HG03571 (cell line): ENCODE data around the gene SYTL2.

Experiments used
- ATAC-seq: cut with Tn5 transposase; IDR thresholded peaks from one replicate; pipeline ENCODE4 v1.9.1; 2021; ENCODE audit not compliant: unreplicated experiment

Gene SYTL2

DNA sequence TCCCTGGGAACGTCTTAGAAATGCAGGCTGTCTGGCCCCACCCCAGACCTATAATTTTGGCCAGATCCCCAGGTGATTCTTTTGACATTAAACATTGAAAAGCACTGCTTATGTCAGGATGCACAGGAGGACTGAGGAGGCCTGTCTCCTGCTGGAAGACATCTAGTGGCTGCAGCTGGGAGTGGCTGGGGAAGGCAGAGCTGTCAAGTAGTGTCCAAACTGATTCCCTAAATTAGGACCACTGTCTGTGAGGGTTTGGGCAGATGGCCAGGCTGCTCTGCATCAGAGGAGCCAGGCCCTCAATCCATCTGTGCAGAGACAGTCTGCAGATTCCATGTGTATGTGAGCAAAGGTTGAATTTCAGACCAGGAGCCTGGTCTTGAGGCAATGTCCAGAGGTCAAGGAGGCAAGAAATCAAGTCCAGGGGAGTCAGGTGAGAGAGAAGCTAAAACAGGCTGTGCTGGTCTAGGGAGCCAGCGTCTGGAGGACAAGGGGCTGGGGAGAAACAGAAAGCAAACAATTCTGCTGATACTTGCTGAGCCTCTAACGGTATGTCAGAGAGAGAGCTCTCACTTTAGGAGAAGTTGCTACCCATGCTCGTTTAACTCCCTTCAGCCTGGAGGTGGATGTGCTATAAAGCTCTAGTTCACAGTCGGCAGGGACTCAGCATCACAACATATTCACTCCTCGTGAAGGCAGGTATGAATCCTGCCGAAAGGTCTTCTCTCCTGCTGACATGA, 15.3 kb upstream of the SYTL2 start:
- peak; percentile 63 for ATAC-seq

DNA sequence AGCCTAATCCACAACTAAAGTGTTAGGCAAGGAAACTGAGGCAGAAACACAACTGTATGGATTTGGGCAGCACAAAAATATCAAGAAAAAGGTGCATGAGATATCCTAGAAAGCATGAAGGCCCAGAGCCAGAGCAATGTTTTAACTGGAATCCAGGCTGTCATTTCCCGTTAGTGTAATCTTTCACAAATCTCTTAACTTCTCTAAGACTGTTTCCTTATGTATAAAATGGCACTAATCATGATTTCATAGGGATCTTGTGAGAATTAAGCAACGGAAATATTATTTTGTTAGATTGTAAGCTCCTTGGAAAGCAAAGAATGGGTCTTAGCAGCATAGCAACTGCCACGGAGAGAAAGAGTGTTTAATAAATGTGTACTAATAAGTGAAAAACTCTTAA, 14.7 kb upstream of the SYTL2 start:
- ATAC-seq = no peak

DNA sequence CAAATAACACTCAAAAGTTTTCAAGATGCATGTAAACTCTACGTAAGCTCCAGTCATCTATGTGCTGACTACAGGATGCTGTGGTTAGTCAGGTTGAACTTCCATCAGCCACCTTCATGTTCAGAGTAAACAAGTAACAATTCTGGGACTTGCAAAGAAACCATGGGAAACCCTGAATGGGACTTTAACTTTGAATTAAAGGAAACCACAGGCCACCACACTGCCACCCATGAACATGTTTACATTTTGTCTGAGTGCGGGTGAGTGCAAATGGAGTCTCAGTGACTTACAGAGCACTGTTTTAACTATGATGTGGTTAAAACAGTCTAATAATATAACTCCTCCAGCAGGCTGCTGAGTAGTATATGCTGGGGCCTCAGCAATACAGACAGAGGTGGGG, 12.9 kb upstream of the SYTL2 start:
- no peak for ATAC-seq

DNA sequence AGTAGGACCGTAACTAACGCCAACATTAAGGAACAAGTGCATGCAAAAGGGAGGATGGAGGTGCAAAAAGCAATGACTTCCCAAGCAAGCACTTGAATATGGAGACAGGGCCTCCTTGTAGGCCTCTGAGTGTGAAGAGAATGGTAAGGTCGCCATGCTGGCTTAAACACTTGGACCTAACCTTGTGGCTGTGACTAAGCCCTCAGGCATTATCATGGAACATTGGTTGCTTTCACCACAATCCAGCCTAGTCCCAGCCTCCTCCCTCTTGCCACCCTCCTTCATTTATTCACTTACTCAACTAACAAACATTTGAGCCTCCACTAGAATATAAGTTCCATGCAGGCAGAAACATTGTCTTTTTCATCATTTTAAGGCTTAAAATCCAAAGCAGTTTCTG, 11.9 kb upstream of the SYTL2 start:
- ATAC-seq = no peak

DNA sequence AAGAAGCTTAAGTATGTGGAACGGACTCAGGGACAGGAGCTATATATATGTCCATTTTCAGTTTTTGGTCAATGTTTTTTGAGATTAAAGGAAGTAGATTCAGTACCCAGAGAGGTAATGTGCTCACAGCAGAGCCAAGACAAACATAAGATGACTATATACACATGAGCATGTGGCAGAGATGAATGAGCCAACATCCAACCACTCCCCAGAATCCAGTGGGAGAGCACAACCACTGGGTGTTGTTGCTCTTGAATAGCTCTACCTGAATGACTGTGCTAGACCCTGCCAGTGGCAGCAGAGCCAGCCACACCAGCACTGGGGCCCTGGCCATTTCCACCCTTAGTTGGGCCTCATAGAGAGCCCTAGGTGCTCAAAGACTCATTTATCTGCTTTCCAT, 10.7 kb upstream of the SYTL2 start:
- no peak for ATAC-seq

DNA sequence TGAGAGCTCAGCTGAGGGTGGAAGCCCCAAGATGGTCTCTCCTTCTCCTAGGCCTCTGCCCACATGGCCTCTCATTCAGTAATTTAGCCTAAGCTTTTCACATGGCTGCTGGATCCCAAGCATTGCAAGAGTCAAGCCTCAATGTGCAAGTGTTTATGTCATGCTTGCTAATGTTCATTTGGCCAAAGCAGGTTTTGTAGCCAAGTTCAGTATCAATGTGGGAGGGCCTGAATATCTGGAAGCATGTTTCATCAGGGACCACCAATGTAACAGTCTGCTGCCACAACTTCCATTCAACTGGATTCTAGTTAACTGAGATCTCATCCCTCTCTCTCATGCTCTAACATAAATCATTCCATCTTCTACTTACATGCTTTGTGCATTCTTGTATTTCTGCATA, 8.5 kb upstream of the SYTL2 start:
- no peak for ATAC-seq

DNA sequence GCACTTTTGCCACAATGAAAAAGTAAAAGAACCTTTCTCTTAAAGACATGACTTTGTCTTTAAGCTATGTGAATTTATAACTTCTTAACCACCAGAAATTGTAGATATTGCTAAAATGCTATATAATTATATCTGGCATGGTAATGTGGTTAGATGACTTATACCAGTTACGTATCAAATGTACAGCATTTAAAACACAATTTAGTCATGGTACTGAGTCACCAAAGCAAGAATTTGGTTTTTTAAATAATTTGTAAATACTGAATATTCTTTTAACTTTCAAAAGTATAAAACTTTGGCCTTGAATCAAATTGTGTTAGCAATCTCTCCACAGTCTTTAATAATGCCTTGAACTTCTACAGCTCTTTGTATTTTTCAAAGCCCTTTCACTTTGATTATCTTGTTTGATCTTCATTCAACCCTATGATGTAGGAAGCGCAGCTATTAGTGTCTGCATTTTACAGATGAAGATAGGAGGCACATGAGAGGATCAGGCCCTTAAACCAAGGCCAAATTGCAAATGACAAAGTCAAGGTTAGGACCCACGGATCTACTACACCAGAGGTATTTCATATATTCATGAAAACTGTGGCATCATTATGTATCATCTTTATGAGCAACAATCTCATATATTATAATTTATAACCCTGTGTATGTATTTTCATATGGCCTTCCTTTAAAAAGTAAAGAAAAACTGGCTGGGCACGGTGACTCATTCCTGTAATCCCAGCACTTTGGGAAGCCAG, 4.4 kb upstream of the SYTL2 start:
- no peak for ATAC-seq

DNA sequence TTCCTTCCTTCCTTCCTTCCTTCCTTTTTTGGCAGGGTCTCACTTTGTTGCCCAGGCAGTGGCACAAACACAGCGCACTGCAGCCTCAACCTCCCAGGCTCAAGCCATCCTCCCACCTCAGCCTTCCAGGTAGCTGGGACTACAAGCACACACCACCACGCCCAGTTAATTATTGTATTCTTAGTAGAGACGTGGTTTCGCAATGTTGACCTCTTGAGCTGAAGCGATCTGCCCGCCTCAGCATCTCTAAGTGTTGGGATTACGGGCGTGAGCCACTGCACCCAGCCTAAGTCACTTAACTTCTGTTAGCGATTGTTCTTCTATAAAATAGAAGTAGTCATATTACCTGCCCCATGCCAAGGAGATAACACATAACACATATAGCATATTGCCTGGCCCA, 2.8 kb upstream of the SYTL2 start:
- ATAC-seq = no peak

DNA sequence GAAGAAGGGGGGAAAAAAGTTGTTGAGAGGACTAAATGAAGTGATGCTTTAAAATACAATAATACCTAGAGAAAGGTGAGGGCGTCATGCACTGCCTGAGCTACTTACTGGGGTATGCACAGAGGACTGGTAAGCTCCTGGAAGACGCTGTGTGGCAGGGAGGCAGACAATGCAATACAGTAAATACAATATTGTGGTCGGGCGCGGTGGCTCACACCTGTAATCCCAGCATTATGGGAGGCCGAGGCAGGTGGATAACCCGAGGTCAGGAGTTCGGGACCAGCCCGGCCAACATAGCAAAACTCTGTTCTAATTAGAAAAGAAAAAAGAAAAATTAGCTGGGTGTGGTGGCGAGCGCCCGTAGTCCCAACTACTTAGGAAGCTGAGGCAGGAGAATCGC, 683 bp upstream of the SYTL2 start:
- no peak for ATAC-seq

DNA sequence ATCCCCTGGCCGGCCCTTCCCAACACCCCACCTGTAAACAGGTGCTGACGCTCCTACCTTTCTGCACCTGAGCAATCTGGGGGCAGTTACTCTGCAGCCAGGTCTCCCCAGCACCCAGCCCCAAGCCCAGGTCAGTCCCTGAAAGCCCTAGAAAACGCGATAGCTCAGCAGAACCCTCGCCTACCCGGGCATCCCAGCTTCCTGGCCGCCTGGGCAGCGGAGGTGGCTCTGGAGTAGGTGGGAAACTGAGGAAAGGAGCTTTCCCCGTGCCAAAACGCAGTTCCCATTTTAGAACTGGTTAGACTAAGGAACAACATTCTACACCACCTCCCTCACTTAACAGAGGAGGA, 445 bp downstream of the SYTL2 start:
- no peak for ATAC-seq

DNA sequence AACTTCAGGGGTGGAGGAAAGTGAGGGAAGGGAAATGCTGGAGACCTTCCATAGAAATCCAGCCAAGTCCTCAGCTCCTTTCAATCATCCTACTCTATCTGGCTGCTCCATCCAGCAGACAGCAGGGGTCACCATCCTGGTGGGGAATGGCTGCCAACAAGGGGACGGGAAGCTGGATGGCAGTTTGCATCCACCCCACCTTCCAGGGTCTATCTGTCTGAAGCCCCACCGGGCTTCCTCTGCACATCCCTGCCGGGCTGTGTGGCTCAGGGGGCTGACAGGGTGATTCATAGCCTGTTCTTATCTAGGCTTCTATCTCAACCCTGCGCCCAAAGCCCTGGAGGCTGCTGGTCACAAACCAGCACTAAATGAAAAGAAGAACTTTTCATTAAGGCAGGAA, 1.1 kb downstream of the SYTL2 start:
- no peak for ATAC-seq

DNA sequence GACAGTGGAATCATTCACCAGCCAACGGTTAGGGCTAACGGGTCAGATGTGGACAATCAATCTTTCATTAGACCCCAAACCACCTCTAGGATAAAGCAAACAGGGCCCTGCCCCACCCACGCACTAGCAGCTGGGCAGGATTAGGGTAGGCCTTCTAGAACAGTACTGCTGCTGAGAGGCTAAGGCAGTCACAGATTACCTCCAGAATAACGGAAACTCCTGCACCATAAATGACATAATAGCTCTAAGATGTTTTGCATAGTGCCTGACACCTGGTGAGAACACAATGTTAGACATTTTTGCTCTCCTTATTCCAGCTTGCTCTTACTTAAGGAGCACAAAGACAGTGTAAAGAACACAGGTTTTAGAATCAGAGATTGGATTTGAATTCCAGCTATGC, 1.8 kb downstream of the SYTL2 start:
- ATAC-seq = no peak

DNA sequence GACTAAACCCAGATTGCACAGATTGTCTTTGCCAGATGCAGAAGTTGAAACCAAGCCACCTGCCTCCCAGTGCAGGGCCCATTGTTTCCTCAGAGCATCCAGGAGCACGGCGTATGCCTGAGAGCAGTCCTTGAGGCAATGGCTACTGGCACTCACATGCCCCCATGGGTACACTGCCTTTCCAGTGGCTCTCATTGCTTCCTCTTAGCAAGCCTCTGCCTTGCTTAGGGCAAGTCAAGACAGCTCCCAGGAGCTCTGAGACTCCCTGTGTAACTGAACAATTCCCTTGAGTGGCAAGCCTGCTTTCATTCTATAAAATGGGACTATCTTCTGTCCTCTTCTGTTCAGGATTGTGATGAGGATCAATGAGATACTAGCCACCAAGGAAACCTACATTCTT, 4.1 kb downstream of the SYTL2 start:
- no peak for ATAC-seq

DNA sequence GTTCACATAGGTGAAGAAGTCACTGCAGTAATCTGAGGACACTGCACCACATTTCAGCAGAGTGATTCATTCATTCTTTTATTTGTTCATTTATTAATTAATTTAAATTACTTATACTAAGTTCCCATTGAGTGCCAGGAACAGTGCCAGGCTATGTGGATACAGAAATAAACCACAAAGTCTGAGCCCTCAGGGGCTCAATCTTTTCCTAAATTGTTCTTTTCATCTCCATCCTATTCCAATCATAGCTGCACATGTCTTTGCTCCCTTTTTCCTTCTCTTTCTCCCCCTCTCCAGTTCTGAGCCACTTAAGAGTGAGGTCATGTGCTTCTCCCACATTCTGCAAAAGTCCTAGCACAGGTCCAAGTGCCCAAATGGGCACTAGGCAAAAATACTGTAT, 4.9 kb downstream of the SYTL2 start:
- no peak for ATAC-seq

DNA sequence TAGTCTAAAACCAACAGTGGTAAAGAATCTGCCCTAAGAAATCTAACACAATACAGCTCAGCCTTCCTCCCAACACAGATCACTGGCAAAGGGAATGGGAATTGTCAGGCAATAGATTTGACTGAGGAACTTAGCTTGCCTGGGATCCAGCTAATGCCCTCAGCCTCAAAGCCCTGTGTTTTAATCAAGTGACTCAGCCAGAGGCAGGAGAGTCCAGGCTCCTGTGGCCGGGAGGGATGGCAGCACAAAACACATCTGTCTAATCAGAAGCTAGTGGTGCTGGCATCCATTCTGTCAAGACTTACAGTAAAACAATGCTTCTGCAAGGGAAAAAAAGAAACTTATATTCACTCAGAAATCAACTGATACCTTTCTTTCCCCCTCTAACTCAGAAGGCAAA, 5.6 kb downstream of the SYTL2 start:
- ATAC-seq = no peak

DNA sequence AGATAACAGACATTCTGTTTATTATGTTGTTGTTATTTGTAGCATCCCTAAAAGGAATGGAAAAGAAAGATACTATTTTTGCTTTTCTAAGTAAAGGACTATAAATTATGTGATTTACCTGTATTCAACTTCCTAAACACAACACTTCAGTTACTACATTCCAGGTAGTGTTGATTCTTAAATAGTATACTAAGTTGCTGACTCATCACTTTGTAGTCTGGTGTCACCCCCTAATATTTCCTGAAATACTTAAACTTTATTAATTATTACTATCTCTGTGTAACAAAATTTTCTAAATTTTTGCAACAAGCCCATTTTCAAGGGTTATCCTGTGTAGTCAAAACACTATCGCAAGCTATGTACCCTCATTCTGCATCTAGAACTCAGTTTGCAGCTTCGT, 7.0 kb downstream of the SYTL2 start:
- ATAC-seq = no peak

DNA sequence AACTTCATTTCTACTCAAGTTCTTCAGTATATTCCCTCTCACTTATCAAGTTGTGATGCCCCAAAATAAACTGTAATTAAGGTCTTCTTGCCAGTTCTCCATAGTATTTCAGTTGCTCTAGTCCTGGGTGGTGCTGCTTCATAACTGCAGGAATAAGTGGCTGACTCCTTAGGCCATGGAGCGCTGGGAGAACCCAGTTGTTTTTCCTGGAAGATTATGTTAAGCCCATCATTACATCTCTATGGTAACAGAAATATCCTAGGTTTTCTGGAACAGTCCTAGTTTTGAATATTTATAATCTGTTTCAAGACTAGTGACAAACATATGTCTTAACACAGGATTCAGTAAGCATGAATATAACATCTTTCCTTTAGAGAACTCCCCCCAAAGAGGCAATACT, 7.6 kb downstream of the SYTL2 start:
- ATAC-seq = no peak

DNA sequence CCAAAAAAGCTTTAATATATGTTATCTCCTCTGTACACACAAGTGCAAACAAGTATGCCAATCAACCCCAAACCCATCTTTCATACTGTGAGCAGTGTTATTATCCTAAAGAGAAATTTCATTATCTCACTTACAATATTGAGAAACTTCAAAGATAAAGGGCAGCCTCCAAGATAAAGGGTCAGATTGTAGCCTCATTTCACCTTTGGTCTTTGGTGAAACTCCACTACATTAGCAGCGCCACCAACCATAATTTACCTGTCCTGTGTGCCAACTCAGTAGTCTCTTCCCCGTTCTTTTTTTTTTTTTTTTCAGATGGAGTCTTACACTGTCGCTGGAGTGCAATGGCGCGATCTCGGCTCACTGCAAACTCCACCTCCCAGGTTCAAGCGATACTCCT, 9.4 kb downstream of the SYTL2 start:
- no peak for ATAC-seq

DNA sequence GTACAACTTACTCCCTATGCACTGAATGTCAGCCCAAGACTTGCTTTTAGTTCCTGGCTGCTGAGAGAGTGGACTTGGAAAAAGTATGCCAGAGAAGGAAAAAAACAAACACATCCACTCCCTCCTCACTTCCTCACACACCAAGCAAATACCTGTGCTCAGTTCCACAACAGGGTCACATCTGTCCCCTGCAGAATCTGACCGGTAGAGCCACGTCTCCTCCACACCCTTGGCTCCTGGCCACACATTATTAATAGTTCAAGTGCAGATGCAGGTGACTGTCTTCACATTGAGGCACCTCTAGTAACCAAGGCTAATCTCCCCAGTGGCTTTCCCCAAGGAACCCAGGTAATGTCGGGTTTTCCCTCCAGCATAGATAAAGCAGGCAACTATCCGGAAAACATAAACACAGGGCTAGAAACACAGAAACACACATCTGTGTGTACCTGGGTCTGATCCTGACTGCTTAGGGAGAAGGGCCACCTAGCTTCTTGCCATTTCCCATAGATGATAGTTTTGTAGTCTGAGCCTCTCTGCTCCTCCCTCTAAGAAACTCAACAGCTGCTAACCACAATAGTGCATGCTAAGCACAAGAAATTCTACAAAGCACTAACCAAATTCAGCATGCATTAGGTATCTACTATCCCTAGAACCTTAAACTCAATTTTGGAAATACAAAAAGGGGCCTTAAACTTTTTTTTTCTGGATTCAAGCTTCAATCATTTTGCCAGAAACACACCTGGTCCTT, 10.2 kb downstream of the SYTL2 start:
- no peak for ATAC-seq

DNA sequence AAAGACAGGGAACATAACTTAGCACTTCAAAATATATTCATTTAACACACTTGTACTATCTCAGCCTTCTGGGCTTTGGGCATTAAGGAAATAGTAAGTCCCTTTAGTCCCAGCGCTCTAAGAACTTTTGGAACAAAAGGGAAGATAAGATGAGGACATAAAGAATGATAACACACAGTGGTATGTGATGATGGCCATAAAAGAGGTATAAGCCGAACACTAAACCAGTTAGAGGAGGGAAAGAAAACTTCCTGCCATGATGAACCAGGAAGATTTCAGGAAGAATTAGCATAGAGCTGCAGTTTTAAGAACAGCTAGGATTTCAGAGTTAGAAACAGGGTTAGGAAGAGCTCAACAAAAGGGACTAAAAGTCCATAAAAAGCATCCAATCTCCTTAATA, 11.8 kb downstream of the SYTL2 start:
- no peak for ATAC-seq

DNA sequence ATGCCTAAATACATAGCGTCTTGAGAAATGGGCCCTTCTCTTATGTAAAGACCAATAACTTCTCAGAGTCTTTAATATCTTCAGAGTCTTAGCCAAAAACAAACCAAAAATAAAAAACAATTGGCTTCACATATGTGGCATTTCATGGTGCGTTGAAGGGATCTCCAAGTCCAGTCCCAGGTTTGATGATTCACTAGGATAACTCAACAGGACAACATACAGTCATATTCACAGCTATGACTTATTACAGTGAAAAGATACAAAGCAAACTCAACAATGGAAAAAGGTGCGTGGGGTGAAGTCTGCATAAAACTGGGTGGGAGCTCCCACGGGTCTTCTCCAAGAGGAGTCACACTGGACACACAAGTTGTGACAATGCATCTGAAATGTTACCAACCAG, 12.6 kb downstream of the SYTL2 start:
- no peak for ATAC-seq
